Amniotic epithelial cell (primary cell): ENCODE data around the gene CNOT6.

Experiments
- DNase-seq: peaks from one replicate; pipeline ENCODE4 v3.0.0-alpha.2; 2010; ENCODE audit warnings: low read depth

CNOT6 gene

DNA sequence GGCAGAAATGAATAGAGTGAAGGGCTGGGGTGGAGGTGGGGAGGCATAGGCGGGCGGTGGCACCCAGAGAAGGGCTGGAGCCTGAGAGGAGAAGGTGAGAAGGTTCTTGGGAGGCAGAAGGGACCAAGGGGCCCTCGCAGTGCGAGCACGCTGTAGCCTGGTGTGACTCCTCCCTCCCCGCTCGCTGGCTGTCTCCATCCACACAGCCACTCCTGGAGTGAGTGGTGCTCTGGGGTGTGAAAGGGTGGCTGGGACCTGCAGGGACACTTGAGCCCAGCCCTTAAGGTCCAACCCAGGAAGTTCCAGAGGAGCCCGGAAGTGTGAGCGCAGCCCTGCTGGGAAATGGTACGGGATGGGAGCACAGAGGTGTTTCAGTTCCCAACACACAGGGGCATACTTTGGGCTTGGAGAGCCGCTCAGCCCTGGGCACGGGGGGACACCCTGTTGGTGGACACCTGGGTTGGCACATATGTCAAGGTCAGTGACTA lies 106.4 kb downstream of the CNOT6 start:
- no peak for DNase-seq

DNA sequence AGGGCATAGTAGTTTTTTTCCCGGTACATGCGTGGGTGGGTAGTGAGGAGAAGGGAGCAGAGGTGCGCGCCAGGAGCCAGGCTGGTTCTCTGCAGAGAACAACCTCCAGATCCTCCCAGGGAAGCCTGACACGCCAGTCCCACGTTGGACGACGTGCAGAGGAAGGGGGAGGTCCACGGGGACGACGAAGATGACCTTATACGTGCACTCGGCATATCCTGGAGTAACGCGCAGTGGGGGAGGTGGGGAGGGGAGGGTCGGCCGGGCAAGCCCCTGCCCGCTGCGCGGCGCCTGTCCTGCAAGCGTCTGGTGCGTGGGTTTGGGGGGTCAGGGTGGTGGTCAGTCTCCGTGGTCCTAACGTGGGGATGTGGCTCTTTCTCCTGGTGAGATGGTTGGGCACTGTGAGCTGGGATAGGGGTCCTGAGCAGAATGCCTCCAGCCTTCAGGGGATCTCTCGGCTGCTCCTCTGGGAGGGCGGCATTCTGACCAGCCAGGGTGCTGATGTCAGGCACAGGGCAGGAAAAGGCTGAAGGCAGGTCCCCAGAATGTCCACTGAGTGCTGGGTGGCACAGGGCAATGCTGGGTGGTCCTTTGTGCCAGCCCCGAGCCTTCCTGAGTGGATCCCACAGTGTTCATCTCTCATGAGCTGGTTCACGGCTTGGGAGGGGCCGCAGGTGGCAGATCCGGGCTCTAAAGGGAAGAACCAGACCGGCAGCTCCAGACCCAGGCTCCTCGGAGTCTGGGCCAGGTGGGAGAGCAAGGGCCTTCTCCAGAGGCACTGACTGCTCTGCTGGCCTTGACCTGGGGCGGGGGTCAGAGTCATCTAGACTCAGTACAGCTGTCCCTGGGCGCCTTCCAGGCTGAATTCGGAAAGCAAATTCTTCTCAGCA lies 107.7 kb downstream of the CNOT6 start:
- no peak for DNase-seq

GRCh38 chr5:180602481-180603075 lies 108.4 kb downstream of the CNOT6 start:
- no peak for DNase-seq

DNA sequence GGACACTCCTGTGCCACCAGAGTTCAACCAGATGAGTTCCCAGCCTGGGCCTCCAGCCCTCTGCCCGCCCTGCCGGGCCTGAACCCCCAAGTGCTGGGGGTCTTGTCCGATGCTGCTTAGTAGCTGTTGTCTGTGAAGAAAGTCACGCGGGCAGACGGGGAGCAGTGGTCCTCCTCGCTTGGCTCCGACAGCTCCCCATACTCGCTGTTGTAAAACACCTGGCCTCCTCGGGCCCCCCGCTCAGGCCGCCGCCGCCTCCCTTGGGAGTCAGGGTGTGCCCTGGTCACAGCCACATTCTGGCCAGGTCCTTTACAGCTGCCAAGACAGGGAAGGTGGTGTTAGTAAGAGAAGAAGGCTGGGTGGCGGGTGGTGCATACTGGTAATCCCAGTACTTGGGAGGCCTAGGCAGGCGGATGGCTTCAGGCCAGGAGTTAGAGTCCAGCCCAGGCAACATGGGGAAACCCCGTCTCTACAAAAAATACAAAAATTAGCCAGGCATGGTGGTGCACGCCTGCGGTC lies 109.0 kb downstream of the CNOT6 start:
- no peak for DNase-seq

DNA sequence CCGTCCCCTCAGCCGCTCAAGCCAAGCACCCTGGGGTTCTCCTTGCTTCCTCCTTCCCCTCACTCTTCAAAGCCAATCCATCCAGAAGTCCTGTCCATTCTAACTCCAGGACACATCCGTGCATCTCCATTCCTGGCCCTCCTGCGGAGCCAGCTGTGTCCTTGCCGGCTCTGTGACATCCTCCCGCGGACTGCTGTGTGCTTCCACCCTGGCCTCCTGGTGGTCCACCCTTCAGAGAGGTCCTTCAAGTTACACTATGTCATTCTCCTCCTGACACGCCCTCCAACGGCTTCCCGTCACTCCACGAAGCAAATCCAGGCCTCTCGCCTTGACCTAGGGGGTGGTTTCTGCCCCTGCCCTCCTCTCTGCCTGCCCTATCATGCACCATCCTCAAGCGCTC lies 110.1 kb downstream of the CNOT6 start:
- DNase-seq = no peak

GRCh38 chr5:180605554-180606214 lies 111.5 kb downstream of the CNOT6 start:
- DNase-seq = peak; percentile 51

DNA sequence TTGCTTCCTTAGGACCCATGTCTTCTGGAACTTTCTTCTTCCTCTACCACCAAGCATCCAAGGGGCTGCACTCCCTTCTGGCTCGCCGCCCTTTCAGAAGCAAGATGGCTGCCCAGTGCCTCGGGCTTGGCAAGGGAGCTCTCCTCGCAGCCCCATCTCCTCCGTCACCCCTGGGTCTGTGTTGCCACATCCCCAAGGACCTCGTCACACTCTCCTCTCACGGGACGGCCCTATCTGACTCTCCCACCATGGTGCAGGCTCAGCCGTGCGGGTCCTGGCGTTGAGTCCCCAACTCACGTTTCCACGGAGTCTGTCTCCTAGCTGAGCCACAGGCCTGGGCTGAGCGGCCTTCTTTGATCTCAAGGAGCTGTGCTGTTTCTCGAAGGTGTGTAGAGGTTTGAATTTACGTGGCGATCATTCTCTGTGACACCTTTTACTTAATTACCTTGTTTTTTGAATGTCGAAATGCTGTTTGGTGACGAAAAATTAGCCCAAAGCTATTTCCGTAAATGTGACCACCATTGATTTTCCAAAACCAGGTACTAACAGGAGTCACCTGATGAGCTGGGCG lies 112.1 kb downstream of the CNOT6 start:
- DNase-seq = no peak

DNA sequence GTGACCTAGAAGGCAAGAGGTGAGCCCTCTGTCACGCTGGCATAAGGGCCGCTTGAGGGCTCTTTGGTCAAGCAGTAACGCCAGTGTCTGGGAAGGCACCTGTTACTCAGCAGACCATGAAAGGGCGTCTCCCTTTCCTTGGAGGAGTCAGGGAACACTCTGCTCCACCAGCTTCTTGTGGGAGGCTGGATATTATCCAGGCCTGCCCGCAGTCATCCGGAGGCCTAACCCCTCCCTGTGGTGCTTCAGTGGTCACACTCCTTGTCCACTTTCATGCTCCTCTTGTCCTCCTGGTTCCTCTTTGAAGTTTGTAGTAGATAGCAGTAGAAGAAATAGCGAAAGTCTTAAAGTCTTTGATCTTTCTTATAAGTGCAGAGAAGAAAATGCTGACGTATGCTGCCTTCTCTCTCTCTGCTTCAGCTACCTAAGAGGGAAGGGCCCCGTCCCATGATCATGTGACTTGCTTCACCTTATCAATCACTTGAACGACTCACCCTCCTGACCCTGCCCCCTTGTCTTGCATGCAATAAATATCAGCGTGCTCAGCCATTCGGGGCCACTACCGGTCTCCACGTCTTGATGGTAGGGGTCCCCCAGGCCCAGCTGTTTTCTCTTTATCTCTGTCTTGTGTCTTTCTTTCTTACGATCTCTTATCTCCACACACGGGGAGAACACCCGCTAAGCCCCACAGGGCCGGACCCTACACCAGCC lies 113.8 kb downstream of the CNOT6 start:
- peak; percentile 54 for DNase-seq

- DNase-seq = no peak
Measured at GRCh38 chr5:180608572-180609310, 114.6 kb downstream of the CNOT6 start.

- DNase-seq = no peak
Measured at GRCh38 chr5:180609386-180609785, 115.2 kb downstream of the CNOT6 start.

DNA sequence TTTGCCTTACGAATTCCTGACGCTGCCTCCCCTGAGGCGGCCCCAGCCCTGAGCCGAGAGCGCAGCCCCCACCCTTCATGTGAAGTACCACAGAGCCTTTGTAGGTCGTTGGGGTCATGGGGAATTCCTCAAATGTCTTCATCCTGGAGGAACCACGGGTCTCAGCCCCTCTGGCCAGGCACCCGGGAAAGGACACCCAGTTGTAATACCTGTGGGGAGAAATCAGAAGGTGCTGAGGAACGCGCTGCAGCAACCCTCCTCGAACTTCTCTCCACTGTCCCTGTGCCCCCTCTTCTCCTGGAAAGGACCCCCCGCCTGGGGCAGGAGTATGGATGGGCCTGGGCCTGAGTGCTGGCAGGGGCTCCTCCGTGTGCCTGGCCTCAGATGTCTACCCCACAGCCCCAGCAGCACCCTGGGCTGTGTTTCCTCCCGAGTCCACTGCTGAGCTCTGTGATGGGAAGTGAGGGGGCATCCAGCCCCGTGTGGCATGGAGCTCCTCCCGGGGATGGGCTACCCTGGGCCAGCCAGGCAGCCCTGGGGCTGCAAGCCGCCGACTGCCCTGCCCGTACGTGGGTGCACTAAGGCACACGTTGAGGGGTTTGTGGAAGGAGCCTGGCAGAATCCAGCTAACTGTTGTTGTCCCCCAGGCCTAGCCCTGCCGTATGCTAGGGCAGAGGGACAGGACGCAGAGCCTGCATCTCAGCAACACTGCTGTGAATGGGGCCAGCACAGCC lies 115.8 kb downstream of the CNOT6 start:
- no peak for DNase-seq

DNA sequence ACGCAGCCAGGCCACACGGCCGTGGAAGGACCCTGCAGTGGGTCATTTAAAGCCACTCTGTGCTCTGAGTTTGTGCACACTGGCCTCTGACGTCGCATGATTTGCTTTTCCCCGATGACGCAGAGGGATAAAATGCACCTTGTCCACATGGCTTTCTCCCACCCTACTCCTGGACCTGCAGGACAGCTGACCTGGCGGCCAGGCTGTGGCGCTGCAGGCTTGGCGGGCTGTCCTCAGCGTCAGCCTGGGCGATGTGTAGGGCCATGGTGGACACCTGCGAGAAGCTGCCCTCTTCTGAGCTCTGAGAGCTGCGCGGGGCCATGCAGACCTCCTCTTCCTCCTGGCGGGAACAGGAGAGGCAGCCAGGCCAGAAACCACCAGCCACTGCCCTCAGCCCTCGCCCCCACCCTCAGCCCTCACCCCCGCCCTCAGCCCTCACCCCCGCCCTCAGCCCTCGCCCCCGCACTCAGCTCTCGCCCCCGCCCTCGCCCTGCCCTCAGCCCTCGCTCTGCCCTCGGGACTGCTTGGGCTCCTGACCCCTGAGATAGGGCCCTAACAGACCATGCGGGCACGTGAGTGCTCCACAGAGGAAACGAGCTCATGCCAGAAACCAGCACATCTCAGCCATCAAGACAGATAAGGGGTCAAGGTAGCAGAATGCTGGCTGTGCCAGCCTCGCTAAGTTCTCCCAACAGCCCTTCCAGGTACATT lies 117.1 kb downstream of the CNOT6 start:
- DNase-seq = no peak

- no peak for DNase-seq
Measured at GRCh38 chr5:180612683-180613082, 118.5 kb downstream of the CNOT6 start.

DNA sequence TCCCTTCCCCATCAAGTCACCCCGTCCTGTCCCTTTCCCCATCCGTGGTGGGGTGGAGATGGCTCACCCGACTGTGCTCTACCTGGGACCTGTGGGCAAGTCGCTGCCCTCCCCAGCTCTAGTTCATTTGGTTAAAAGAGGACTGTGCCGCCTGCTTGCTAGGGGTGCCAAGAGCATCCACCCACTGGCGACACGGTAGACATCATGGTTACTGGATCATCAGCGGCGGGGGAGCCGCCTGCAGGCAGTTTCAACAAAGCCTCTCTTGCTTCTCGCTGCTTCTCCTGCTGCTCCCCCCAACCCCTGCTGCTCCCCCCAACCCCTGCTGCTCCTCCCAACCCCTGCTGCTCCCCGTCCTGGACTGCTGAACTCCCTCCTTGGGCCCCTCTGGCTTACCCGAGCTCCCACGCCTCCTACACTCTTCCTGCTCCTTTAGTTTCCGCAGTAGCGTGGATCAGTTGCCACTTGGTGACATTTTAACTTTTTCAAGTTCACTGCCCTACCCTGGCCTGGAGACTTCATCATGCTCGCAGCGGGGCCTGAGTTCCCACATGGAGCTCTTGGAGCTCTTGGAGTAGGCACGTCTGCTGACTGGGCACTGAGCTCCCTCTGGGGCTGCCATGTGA lies 119.1 kb downstream of the CNOT6 start:
- DNase-seq = no peak

GRCh38 chr5:180613814-180614188 lies 119.6 kb downstream of the CNOT6 start:
- DNase-seq = no peak

- no peak for DNase-seq
Measured at GRCh38 chr5:180618487-180618828, 124.3 kb downstream of the CNOT6 start.

GRCh38 chr5:180618829-180619562 lies 124.8 kb downstream of the CNOT6 start:
- DNase-seq = peak; percentile 30

GRCh38 chr5:180619563-180619915 lies 125.4 kb downstream of the CNOT6 start:
- DNase-seq = no peak

DNA sequence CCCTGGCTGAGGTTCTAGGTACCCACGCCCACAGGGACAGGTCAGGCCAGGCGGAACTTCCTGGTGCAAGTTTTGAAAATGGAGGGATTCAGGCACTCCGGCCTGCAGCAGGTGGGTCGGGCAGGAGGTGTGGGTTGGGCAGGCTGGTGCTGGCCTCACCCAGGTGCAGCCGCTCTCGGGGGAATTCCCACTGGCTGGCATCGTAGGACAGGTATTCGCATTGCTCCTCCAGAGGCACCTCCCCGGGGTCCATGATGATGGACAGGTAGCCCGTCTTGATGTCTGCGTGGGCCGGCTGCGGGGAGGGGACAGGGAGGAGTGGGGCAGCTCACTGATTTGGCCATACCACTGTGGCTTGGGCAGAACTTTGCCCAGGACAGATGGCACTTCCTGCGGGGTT lies 125.8 kb downstream of the CNOT6 start:
- DNase-seq = no peak
